Naive thymus-derived CD8-positive, alpha-beta T cell (primary cell): Measurements from ENCODE around the gene FAM131C. TPM values are rescaled to one million over a fixed set of nuclear protein-coding genes. Genes with fewer than 3 reads are reported as not detected.
"Not testable (repeated sequence)": the region's sequence is repeated elsewhere in the genome, so short reads cannot be mapped to it uniquely, and the experiment has no call there.

Source experiments
- ATAC-seq, 2 donors: fragments of 150-1000 bp; cut with Tn5 transposase in 1 of 2; sonication (Bioruptor Pico), chemical (Tn5 transposase) in 1 of 2; 1 replicate in 1 of 2; 2 replicates in 1 of 2; pipeline ENCODE4 v1.10.0; 2021; ENCODE audit warnings: mild to moderate bottlenecking in 2 of 2, moderate library complexity in 2 of 2
- POLR2A ChIA-PET: fragments of 350-600 bp; sonication (Branson Sonifier 250); formaldehyde crosslinking; loops from one replicate; lab custom pipeline; 2021; ENCODE audit warnings: antibody characterized with exemption; lab: Charles Lee
- DNase-seq, 10 donors: peaks; one replicate each; pipeline versions ENCODE4 v3.0.0 to v3.0.0-alpha.2; 2020 to 2022
- H3K27ac Mint-ChIP-seq, 10 donors: one replicate each; pipeline ENCODE4 v1.8.0; 2020 to 2022; ENCODE audit warnings: mild to moderate bottlenecking in 10 of 10, mixed read lengths in 10 of 10, moderate library complexity in 4 of 10, inconsistent platforms in 1 of 10
- H3K27me3 Mint-ChIP-seq, 5 donors: one replicate each; pipeline ENCODE4 v1.8.0; 2021 to 2022; ENCODE audit warnings: mixed read lengths in 5 of 5
- H3K36me3 Mint-ChIP-seq, 3 donors: one replicate each; pipeline ENCODE4 v1.8.0; 2020 to 2022; ENCODE audit warnings: mixed read lengths in 3 of 3, mild to moderate bottlenecking in 2 of 3, inconsistent platforms in 1 of 3
- H3K4me1 Mint-ChIP-seq, 4 donors: one replicate each; pipeline ENCODE4 v1.8.0; 2021 to 2022; ENCODE audit warnings: mixed read lengths in 4 of 4
- H3K4me3 Mint-ChIP-seq, 10 donors: one replicate each; pipeline ENCODE4 v1.8.0; 2020 to 2022; ENCODE audit warnings: mild to moderate bottlenecking in 10 of 10, mixed read lengths in 10 of 10, moderate library complexity in 6 of 10, inconsistent platforms in 1 of 10
- H3K9me3 Mint-ChIP-seq, 9 donors: one replicate each; pipeline ENCODE4 v1.8.0; 2020 to 2022; ENCODE audit warnings: mixed read lengths in 9 of 9, mild to moderate bottlenecking in 3 of 9, inconsistent platforms in 1 of 9, moderate library complexity in 1 of 9
- polyA plus RNA-seq, 3 donors: library from polyadenylated mRNA; unstranded; fragments of 300-500 nt; fragmentation: Illumina TruSeq; gene quantifications; one replicate each; pipeline ENCODE4 v1.2.3, GENCODE V29; 2021
- total RNA-seq, 8 experiments: library from RNA in 2 of 8; stranded (reverse) in 2 of 8; gene quantifications; one replicate each; pipeline ENCODE4 v1.2.3 and lab custom pipeline; 2021 to 2026

FAM131C gene
- total and polyA plus RNA-seq, 5 experiments from 2014 or later = not detected

- peaks cover 6 to 18% (median 10%) of the 10 kb centered on the region in 4 donors for H3K4me1 Mint-ChIP-seq
- H3K36me3 Mint-ChIP-seq = no peaks in the 10 kb centered on the region
- no peak overlapping the region for H3K27ac Mint-ChIP-seq
- no peak overlapping the region for H3K4me3 Mint-ChIP-seq
- no peak for ATAC-seq
- POLR2A ChIA-PET = no interaction called here
- peaks cover 1 to 21% (median 15%) of the 10 kb centered on the region in 5 donors for H3K27me3 Mint-ChIP-seq
- no peak for DNase-seq
- no peaks in the 10 kb centered on the region for H3K9me3 Mint-ChIP-seq
Measured at GRCh38 chr1:16063226-16063829, 10.1 kb downstream of the FAM131C start.

GRCh38 chr1:16062687-16063075, 10.8 kb downstream of the FAM131C start:
- H3K4me3 Mint-ChIP-seq, H3K36me3 Mint-ChIP-seq, DNase-seq, H3K9me3 Mint-ChIP-seq, POLR2A ChIA-PET, ATAC-seq, H3K27ac Mint-ChIP-seq: not testable (repeated sequence)
- H3K4me1 Mint-ChIP-seq = peaks cover 6 to 18% (median 10%) of the 10 kb centered on the region in 4 donors
- H3K27me3 Mint-ChIP-seq = peaks cover 1 to 22% (median 15%) of the 10 kb centered on the region in 5 donors

GRCh38 chr1:16061989-16062686, 11.3 kb downstream of the FAM131C start:
- Mint-ChIP-seq H3K27me3 (peaks cover 1 to 27% (median 10%) of the 10 kb centered on the region in 5 donors), H3K4me1 (peaks cover 6 to 18% (median 10%) of the 10 kb centered on the region in 4 donors)
- H3K9me3 Mint-ChIP-seq, DNase-seq, H3K4me3 Mint-ChIP-seq, ATAC-seq, POLR2A ChIA-PET, H3K27ac Mint-ChIP-seq, H3K36me3 Mint-ChIP-seq: not testable (repeated sequence)

- H3K4me1 Mint-ChIP-seq = peaks cover 6 to 19% (median 10%) of the 10 kb centered on the region in 4 donors
- peaks cover 1 to 27% (median 10%) of the 10 kb centered on the region in 5 donors for H3K27me3 Mint-ChIP-seq
- ATAC-seq (no peak), DNase-seq (no peak)
- no peaks in the 10 kb centered on the region for H3K9me3 Mint-ChIP-seq
- H3K36me3 Mint-ChIP-seq = no peaks in the 10 kb centered on the region
- no peak overlapping the region for H3K27ac Mint-ChIP-seq
- POLR2A ChIA-PET = no interaction called here
- no peak overlapping the region for H3K4me3 Mint-ChIP-seq
Measured at GRCh38 chr1:16061266-16061665, 12.2 kb downstream of the FAM131C start.

GRCh38 chr1:16058394-16059120, 14.9 kb downstream of the FAM131C start:
- H3K27ac Mint-ChIP-seq, H3K4me3 Mint-ChIP-seq, ATAC-seq, POLR2A ChIA-PET, H3K9me3 Mint-ChIP-seq, H3K4me1 Mint-ChIP-seq, DNase-seq, H3K27me3 Mint-ChIP-seq, H3K36me3 Mint-ChIP-seq: not testable (repeated sequence)

GRCh38 chr1:16057314-16057915, 16.0 kb downstream of the FAM131C start:
- POLR2A ChIA-PET = interaction anchor here (0.7 kb wide), 1 partner anchor 129 kb away, joined by 5 read pairs; no protein-coding TSS in a partner anchor
- not testable (repeated sequence) for H3K36me3 Mint-ChIP-seq, DNase-seq, H3K4me3 Mint-ChIP-seq, ATAC-seq, H3K27ac Mint-ChIP-seq, H3K9me3 Mint-ChIP-seq, H3K4me1 Mint-ChIP-seq, H3K27me3 Mint-ChIP-seq

GRCh38 chr1:16056521-16056912, 16.9 kb downstream of the FAM131C start:
- not testable (repeated sequence) for H3K4me1 Mint-ChIP-seq, H3K36me3 Mint-ChIP-seq, H3K9me3 Mint-ChIP-seq, H3K27ac Mint-ChIP-seq, H3K4me3 Mint-ChIP-seq, DNase-seq, ATAC-seq, H3K27me3 Mint-ChIP-seq
- POLR2A ChIA-PET = interaction anchor here (0.6 kb wide), 1 partner anchor 265 kb away, joined by 3 read pairs; no protein-coding TSS in a partner anchor

GRCh38 chr1:16055613-16056520, 17.6 kb downstream of the FAM131C start:
- no peak overlapping the region for H3K4me3 Mint-ChIP-seq
- POLR2A ChIA-PET = no interaction called here

GRCh38 chr1:16054598-16055540, 18.6 kb downstream of the FAM131C start:
- no peak for ATAC-seq
- Mint-ChIP-seq H3K27me3 (peaks cover 0 to 21% (median 7%) of the 10 kb centered on the region in 5 donors), H3K27ac (no peak overlapping the region), H3K9me3 (no peaks in the 10 kb centered on the region), H3K36me3 (no peaks in the 10 kb centered on the region), H3K4me1 (peaks cover 0 to 10% (median 6%) of the 10 kb centered on the region in 4 donors), H3K4me3 (no peak overlapping the region)
- no peak for DNase-seq
- POLR2A ChIA-PET = interaction anchor here (0.5 to 0.6 kb wide), 2 partner anchors 47 to 116 kb away, joined by 3 read pairs; no protein-coding TSS in a partner anchor

More at GRCh38 chr1:16055613-16056520, 17.6 kb downstream of the FAM131C start:
- Mint-ChIP-seq H3K27ac (peak overlapping the region in 3 of 10 donors; percentile 13 to 77 (median 63)), H3K36me3 (no peaks in the 10 kb centered on the region), H3K27me3 (peaks cover 1 to 15% (median 4%) of the 10 kb centered on the region in 5 donors), H3K4me1 (peaks cover 0 to 7% (median 6%) of the 10 kb centered on the region in 4 donors), H3K9me3 (no peaks in the 10 kb centered on the region)
- ATAC-seq (peak; percentile 98 to 99), DNase-seq (peak; percentile 58 to 92 (median 80))

GRCh38 chr1:16053781-16054502, 19.5 kb downstream of the FAM131C start:
- POLR2A ChIA-PET = interaction anchor here (0.5 to 0.6 kb wide), 2 partner anchors 46 to 117 kb away, joined by 3 read pairs; no protein-coding TSS in a partner anchor
- DNase-seq = no peak
- Mint-ChIP-seq H3K4me1 (peaks cover 0 to 16% (median 7%) of the 10 kb centered on the region in 4 donors), H3K27me3 (peaks cover 0 to 25% (median 13%) of the 10 kb centered on the region in 5 donors), H3K27ac (no peak overlapping the region), H3K9me3 (no peaks in the 10 kb centered on the region), H3K4me3 (no peak overlapping the region), H3K36me3 (no peaks in the 10 kb centered on the region)
- ATAC-seq = no peak
